DOHH2 (cell line): ENCODE data around the gene POLN.

ENCODE experiments used
- H3F3A ChIP-seq: fragments of 200-600 bp; sonication (generic), shearing (Covaris generic); 2 replicates; pipeline ENCODE4 v1.6.0; 2016; ENCODE audit warnings: antibody characterized with exemption, mild to moderate bottlenecking; ENCODE audit not compliant: control insufficient read depth, insufficient read depth
- H3K27ac ChIP-seq: fragments of 200-600 bp; sonication (generic); 2 replicates; pipeline ENCODE4 v1.5.1; 2014; ENCODE audit warnings: low read depth, mild to moderate bottlenecking, low read length, moderate library complexity
- H3K27me3 ChIP-seq: fragments of 200-600 bp; sonication (generic); 2 replicates; pipeline ENCODE4 v1.6.1; 2014; ENCODE audit warnings: mild to moderate bottlenecking, low read length, mixed read lengths; ENCODE audit not compliant: control insufficient read depth
- H3K36me3 ChIP-seq: fragments of 200-600 bp; sonication (generic); 2 replicates; pipeline ENCODE4 v1.6.1; 2014; ENCODE audit warnings: mild to moderate bottlenecking, low read length, moderate library complexity, mixed read lengths; ENCODE audit not compliant: control insufficient read depth
- H3K4me1 ChIP-seq: fragments of 200-600 bp; sonication (generic); 2 replicates; pipeline ENCODE4 v1.6.1; 2014; ENCODE audit warnings: mild to moderate bottlenecking, low read length, mixed read lengths; ENCODE audit not compliant: control insufficient read depth
- H3K4me2 ChIP-seq: fragments of 200-600 bp; sonication (generic); 2 replicates; pipeline ENCODE4 v1.6.0; 2014; ENCODE audit warnings: mild to moderate bottlenecking, low read length, moderate library complexity
- H3K4me3 ChIP-seq: fragments of 200-600 bp; sonication (generic); 2 replicates; pipeline ENCODE4 v1.5.1; 2014; ENCODE audit warnings: mild to moderate bottlenecking, low read length, mixed read lengths
- H3K79me2 ChIP-seq: fragments of 200-600 bp; sonication (generic); 2 replicates; pipeline ENCODE4 v1.6.1; 2014; ENCODE audit warnings: mild to moderate bottlenecking, low read length, mixed read lengths; ENCODE audit not compliant: control insufficient read depth
- H3K9me2 ChIP-seq: fragments of 200-600 bp; sonication (generic); replicated peaks from 2 replicates; pipeline ENCODE4 v1.6.1; 2014; ENCODE audit warnings: mild to moderate bottlenecking, low read length, mixed read lengths; ENCODE audit not compliant: control insufficient read depth
- H3K9me3 ChIP-seq: fragments of 200-600 bp; sonication (generic); 2 replicates; pipeline ENCODE4 v1.6.1; 2014; ENCODE audit warnings: antibody characterized with exemption, low read length, mixed read lengths; ENCODE audit not compliant: control insufficient read depth, insufficient read depth
- H4K20me1 ChIP-seq: fragments of 200-600 bp; sonication (generic); 2 replicates; pipeline ENCODE4 v1.6.0; 2014; ENCODE audit warnings: low read depth, mild to moderate bottlenecking, antibody characterized with exemption, low read length, moderate library complexity; ENCODE audit not compliant: control insufficient read depth, insufficient read depth
- CTCF ChIP-seq: fragments of 200-600 bp; sonication (generic); IDR thresholded peaks from one replicate; pipeline ENCODE4 v1.5.1; 2014; ENCODE audit warnings: antibody characterized with exemption, mild to moderate bottlenecking, low read depth, low read length; ENCODE audit not compliant: poor library complexity, severe bottlenecking
- EZH2phosphoT487 ChIP-seq: fragments of 200-600 bp; sonication (generic); IDR thresholded peaks from 2 replicates; pipeline ENCODE4 v1.6.1; 2017; ENCODE audit warnings: borderline replicate concordance, mild to moderate bottlenecking, antibody characterized with exemption, low read length, moderate library complexity, mixed read lengths

POLN gene

DNA sequence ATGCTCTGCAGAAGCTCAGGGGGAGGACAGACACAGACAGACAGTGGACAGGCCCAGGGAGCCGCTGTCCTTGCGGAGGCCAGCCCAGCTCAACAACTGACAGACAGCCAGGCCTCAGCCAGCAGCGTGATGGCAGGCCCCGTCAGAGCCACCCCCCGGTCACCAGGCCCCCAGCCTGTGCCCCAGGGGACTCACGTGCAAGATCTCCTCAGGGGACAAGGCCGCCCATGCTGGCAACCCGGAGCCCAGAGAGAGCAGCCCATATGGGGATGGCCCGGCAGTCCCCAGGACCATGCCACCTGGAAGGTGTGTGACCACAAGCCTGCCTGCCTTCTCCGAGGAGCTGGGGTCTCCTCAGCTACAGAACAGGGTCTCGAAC is 48.0 kb upstream of the POLN start:
- Histone ChIP-seq H3K27me3 (0 out of 2 replicates have a peak, but pooled peaks cover 2% of the 10 kb centered on the region), H3K4me1 (peaks cover 16% of the 10 kb centered on the region), H4K20me1 (no peaks in the 10 kb centered on the region), H3K4me2 (no peak overlapping the region), H3K36me3 (no peaks in the 10 kb centered on the region), H3K27ac (no peak overlapping the region), H3K9me3 (no peaks in the 10 kb centered on the region), H3K79me2 (no peaks in the 10 kb centered on the region), H3K4me3 (no peak overlapping the region), H3K9me2 (no peaks in the 10 kb centered on the region), H3F3A (no peaks in the 10 kb centered on the region)
- TF ChIP-seq CTCF, result no peak
- no peak for TF ChIP-seq EZH2phosphoT487

DNA sequence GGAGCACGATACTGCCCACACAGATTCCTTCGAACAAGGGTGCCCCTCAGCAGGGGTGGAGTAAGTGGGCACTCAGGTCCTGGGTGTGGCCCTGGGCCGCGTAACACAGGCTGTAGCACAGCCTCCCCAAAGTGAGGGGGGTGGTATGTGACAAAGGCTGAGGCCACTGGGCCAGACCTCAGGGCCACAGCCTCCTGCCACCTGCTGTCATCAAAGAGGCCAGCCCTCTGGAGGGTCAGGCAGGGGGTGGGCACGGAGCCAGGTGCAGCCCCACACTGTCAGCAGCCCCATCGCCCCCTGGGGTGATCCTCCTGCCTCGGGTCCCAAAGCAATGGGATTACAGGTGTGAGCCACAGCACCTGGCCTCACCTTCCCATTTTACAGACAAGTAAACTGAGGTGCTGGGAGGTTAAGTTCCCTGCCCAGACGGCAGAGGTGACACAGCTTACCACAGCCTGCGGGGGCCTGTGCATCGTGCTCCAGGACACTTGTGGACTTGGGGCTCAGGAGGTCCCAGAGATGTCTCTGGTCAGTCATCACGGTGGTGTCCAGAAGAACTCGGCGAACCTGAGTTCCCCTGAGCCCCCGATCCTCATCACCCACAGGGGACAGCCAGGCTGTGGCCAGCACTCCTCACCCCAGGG is 47.5 kb upstream of the POLN start:
- Histone ChIP-seq H3F3A (no peaks in the 10 kb centered on the region), H3K27me3 (0 out of 2 replicates have a peak, but pooled peaks cover 2% of the 10 kb centered on the region), H3K9me2 (no peaks in the 10 kb centered on the region), H4K20me1 (no peaks in the 10 kb centered on the region), H3K36me3 (no peaks in the 10 kb centered on the region), H3K27ac (no peak overlapping the region), H3K4me3 (no peak overlapping the region), H3K4me1 (peaks cover 16% of the 10 kb centered on the region), H3K4me2 (no peak overlapping the region), H3K79me2 (no peaks in the 10 kb centered on the region), H3K9me3 (no peaks in the 10 kb centered on the region)
- no peak for TF ChIP-seq EZH2phosphoT487

- Histone ChIP-seq H3K4me2 (no peak overlapping the region), H4K20me1 (no peaks in the 10 kb centered on the region), H3K79me2 (no peaks in the 10 kb centered on the region), H3K9me2 (no peaks in the 10 kb centered on the region), H3K27me3 (0 out of 2 replicates have a peak, but pooled peaks cover 2% of the 10 kb centered on the region), H3K9me3 (no peaks in the 10 kb centered on the region), H3K4me3 (no peak overlapping the region), H3K27ac (no peak overlapping the region), H3K4me1 (peaks cover 16% of the 10 kb centered on the region), H3F3A (no peaks in the 10 kb centered on the region), H3K36me3 (no peaks in the 10 kb centered on the region)
- no peak for TF ChIP-seq CTCF
- TF ChIP-seq EZH2phosphoT487, result no peak
These were observed 46.2 kb upstream of the POLN start for GRCh38 chr4:2288051-2288541.

DNA sequence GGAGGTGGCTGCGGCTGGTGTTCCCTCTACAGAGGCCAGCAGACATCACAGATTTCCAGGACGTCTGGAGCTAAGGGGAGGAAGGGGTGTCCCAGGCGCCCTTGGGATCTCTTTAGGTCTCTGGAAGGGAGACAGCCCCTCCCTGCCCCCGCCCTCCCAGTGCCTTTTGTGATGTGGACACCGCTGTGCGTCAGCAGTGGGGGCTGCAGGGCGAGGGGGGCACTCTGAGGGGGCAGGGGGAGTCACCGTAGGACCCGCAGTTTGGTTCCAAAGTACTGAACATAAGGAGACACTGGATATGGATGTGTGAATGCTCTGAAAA is 45.6 kb upstream of the POLN start:
- H3K4me2 ChIP-seq, result no peak overlapping the region
- H3K4me1 ChIP-seq, result peaks cover 16% of the 10 kb centered on the region
- TF ChIP-seq CTCF, result no peak
- TF ChIP-seq EZH2phosphoT487, result no peak
- no peaks in the 10 kb centered on the region for H3K79me2 ChIP-seq
- H3K4me3 ChIP-seq, result no peak overlapping the region
- no peak overlapping the region for H3K27ac ChIP-seq
- no peaks in the 10 kb centered on the region for H3K27me3 ChIP-seq
- no peaks in the 10 kb centered on the region for H3K9me2 ChIP-seq
- H3K36me3 ChIP-seq, result no peaks in the 10 kb centered on the region
- H4K20me1 ChIP-seq, result no peaks in the 10 kb centered on the region
- no peaks in the 10 kb centered on the region for H3K9me3 ChIP-seq
- no peaks in the 10 kb centered on the region for H3F3A ChIP-seq
